DOHH2 (cell line): ENCODE results near the gene GOLGA3.

Experiments used
- H3F3A ChIP-seq: fragments of 200-600 bp; sonication (generic), shearing (Covaris generic); 2 replicates; pipeline ENCODE4 v1.6.0; 2016; ENCODE audit warnings: antibody characterized with exemption, mild to moderate bottlenecking; ENCODE audit not compliant: control insufficient read depth, insufficient read depth
- H3K27ac ChIP-seq: fragments of 200-600 bp; sonication (generic); 2 replicates; pipeline ENCODE4 v1.5.1; 2014; ENCODE audit warnings: low read depth, mild to moderate bottlenecking, low read length, moderate library complexity
- H3K27me3 ChIP-seq: fragments of 200-600 bp; sonication (generic); 2 replicates; pipeline ENCODE4 v1.6.1; 2014; ENCODE audit warnings: mild to moderate bottlenecking, low read length, mixed read lengths; ENCODE audit not compliant: control insufficient read depth
- H3K36me3 ChIP-seq: fragments of 200-600 bp; sonication (generic); 2 replicates; pipeline ENCODE4 v1.6.1; 2014; ENCODE audit warnings: mild to moderate bottlenecking, low read length, moderate library complexity, mixed read lengths; ENCODE audit not compliant: control insufficient read depth
- H3K4me1 ChIP-seq: fragments of 200-600 bp; sonication (generic); 2 replicates; pipeline ENCODE4 v1.6.1; 2014; ENCODE audit warnings: mild to moderate bottlenecking, low read length, mixed read lengths; ENCODE audit not compliant: control insufficient read depth
- H3K4me2 ChIP-seq: fragments of 200-600 bp; sonication (generic); 2 replicates; pipeline ENCODE4 v1.6.0; 2014; ENCODE audit warnings: mild to moderate bottlenecking, low read length, moderate library complexity
- H3K4me3 ChIP-seq: fragments of 200-600 bp; sonication (generic); 2 replicates; pipeline ENCODE4 v1.5.1; 2014; ENCODE audit warnings: mild to moderate bottlenecking, low read length, mixed read lengths
- H3K79me2 ChIP-seq: fragments of 200-600 bp; sonication (generic); 2 replicates; pipeline ENCODE4 v1.6.1; 2014; ENCODE audit warnings: mild to moderate bottlenecking, low read length, mixed read lengths; ENCODE audit not compliant: control insufficient read depth
- H3K9me2 ChIP-seq: fragments of 200-600 bp; sonication (generic); replicated peaks from 2 replicates; pipeline ENCODE4 v1.6.1; 2014; ENCODE audit warnings: mild to moderate bottlenecking, low read length, mixed read lengths; ENCODE audit not compliant: control insufficient read depth
- H3K9me3 ChIP-seq: fragments of 200-600 bp; sonication (generic); 2 replicates; pipeline ENCODE4 v1.6.1; 2014; ENCODE audit warnings: antibody characterized with exemption, low read length, mixed read lengths; ENCODE audit not compliant: control insufficient read depth, insufficient read depth
- H4K20me1 ChIP-seq: fragments of 200-600 bp; sonication (generic); 2 replicates; pipeline ENCODE4 v1.6.0; 2014; ENCODE audit warnings: low read depth, mild to moderate bottlenecking, antibody characterized with exemption, low read length, moderate library complexity; ENCODE audit not compliant: control insufficient read depth, insufficient read depth
- EZH2phosphoT487 ChIP-seq: fragments of 200-600 bp; sonication (generic); IDR thresholded peaks from 2 replicates; pipeline ENCODE4 v1.6.1; 2017; ENCODE audit warnings: borderline replicate concordance, mild to moderate bottlenecking, antibody characterized with exemption, low read length, moderate library complexity, mixed read lengths
- TF ChIP-seq, protein P1 (sequence below): fragments of 200-600 bp; sonication (generic); IDR thresholded peaks from one replicate; pipeline ENCODE4 v1.5.1; 2014; ENCODE audit warnings: antibody characterized with exemption, mild to moderate bottlenecking, low read depth, low read length; ENCODE audit not compliant: poor library complexity, severe bottlenecking

The GOLGA3 gene

DNA sequence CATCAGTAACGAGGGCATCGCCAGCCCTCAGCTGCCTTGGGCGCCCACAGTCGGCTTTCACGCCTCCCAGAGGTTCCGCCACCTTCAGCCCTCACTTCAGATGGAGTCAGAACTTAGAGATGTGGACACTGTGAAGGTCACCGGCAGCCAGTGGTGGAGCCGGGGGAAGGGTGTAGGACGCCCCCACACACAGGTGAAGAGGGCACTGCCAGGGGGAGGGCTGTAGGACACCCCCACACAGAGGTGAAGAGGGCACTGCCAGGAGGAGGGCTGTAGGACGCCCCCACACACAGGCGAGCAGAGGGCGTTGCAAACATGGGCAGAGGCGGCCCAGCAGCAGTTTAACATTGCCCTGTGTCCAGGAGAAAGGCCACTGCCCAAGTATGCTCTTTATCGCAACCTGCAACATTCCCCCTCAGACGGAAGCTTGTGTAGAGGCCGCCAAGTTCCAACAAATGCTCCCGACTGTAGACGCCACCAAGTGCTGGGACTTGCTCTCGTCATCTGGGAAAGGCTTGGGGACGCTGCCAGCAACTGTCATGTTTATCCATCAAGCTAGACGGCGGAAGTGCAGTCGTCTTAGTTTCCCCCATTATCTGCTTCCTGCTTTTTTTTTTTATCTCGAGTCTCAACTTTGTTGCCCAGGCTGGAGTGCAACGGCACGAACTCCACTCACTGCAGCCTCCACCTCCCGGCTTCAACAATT is 62.1 kb downstream of the GOLGA3 start:
- peaks cover 68% of the 10 kb centered on the region for H3F3A ChIP-seq
- peak overlapping the region; percentile 81 for H3K4me3 ChIP-seq
- H3K4me1 ChIP-seq, result peaks cover 90% of the 10 kb centered on the region
- no peak for TF ChIP-seq EZH2phosphoT487
- TF ChIP-seq, protein P1, sequence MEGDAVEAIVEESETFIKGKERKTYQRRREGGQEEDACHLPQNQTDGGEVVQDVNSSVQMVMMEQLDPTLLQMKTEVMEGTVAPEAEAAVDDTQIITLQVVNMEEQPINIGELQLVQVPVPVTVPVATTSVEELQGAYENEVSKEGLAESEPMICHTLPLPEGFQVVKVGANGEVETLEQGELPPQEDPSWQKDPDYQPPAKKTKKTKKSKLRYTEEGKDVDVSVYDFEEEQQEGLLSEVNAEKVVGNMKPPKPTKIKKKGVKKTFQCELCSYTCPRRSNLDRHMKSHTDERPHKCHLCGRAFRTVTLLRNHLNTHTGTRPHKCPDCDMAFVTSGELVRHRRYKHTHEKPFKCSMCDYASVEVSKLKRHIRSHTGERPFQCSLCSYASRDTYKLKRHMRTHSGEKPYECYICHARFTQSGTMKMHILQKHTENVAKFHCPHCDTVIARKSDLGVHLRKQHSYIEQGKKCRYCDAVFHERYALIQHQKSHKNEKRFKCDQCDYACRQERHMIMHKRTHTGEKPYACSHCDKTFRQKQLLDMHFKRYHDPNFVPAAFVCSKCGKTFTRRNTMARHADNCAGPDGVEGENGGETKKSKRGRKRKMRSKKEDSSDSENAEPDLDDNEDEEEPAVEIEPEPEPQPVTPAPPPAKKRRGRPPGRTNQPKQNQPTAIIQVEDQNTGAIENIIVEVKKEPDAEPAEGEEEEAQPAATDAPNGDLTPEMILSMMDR, result peak; percentile 14
- H3K79me2 ChIP-seq, result peaks cover 56% of the 10 kb centered on the region
- no peaks in the 10 kb centered on the region for H3K27me3 ChIP-seq
- peaks cover 59% of the 10 kb centered on the region for H3K36me3 ChIP-seq
- H3K9me3 ChIP-seq, result peaks cover 2% of the 10 kb centered on the region; the same call in 1 of the 2 replicates
- no peaks in the 10 kb centered on the region for H4K20me1 ChIP-seq
- H3K27ac ChIP-seq, result peak overlapping the region; percentile 95
- peak overlapping the region; percentile 96 for H3K4me2 ChIP-seq
- no peaks in the 10 kb centered on the region for H3K9me2 ChIP-seq

- Histone ChIP-seq H3K9me3 (peaks cover 2% of the 10 kb centered on the region; the same call in 1 of the 2 replicates), H3K4me3 (peak overlapping the region; percentile 1; the same call in 1 of the 2 replicates), H3K9me2 (no peaks in the 10 kb centered on the region), H3K27me3 (no peaks in the 10 kb centered on the region), H3F3A (peaks cover 56% of the 10 kb centered on the region), H3K79me2 (peaks cover 65% of the 10 kb centered on the region), H3K27ac (peak overlapping the region; percentile 95), H3K4me2 (peak overlapping the region; percentile 96), H3K4me1 (peaks cover 80% of the 10 kb centered on the region), H4K20me1 (peaks cover 7% of the 10 kb centered on the region), H3K36me3 (peaks cover 61% of the 10 kb centered on the region)
- no peak for TF ChIP-seq EZH2phosphoT487
- TF ChIP-seq, protein P1, result no peak
Observed at GRCh38 chr12:132765361-132765760, 63.3 kb downstream of the GOLGA3 start.

- Histone ChIP-seq H3K9me3 (no peaks in the 10 kb centered on the region), H3K27ac (no peak overlapping the region), H3K9me2 (no peaks in the 10 kb centered on the region), H3K79me2 (peaks cover 71% of the 10 kb centered on the region), H3F3A (peaks cover 47% of the 10 kb centered on the region), H3K4me3 (no peak overlapping the region), H4K20me1 (peaks cover 11% of the 10 kb centered on the region), H3K36me3 (peaks cover 62% of the 10 kb centered on the region), H3K4me1 (peaks cover 73% of the 10 kb centered on the region), H3K4me2 (no peak overlapping the region), H3K27me3 (no peaks in the 10 kb centered on the region)
- TF ChIP-seq, protein P1, result no peak
- TF ChIP-seq EZH2phosphoT487, result no peak
Observed at GRCh38 chr12:132764231-132764630, 64.4 kb downstream of the GOLGA3 start.
